ENCODE data around the gene CALML4.

DNA sequence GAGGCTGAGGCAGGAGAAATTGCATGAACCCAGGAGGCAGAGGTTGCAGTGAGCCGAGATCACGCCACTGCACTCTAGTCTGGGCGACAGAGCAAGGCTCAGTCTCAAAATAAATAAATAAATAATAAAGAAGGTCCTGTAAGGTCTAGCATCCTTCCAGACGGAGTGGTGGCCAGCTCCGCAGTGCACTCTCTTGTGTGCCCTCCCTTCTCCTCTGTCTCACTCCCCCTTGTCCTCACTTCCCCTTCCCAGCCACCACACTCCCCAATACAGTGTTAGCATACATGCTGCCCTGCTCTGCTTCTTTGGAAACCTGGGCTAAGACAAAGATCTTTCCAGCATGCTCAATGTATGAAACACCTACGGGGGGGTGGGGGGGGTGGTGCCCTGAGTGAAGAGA is 27.8 kb upstream of the CALML4 start:
- no peak for TF ChIP-seq POLR2A (IDR thresholded peaks at IDR 0.05)
- TF ChIP-seq, protein P1, sequence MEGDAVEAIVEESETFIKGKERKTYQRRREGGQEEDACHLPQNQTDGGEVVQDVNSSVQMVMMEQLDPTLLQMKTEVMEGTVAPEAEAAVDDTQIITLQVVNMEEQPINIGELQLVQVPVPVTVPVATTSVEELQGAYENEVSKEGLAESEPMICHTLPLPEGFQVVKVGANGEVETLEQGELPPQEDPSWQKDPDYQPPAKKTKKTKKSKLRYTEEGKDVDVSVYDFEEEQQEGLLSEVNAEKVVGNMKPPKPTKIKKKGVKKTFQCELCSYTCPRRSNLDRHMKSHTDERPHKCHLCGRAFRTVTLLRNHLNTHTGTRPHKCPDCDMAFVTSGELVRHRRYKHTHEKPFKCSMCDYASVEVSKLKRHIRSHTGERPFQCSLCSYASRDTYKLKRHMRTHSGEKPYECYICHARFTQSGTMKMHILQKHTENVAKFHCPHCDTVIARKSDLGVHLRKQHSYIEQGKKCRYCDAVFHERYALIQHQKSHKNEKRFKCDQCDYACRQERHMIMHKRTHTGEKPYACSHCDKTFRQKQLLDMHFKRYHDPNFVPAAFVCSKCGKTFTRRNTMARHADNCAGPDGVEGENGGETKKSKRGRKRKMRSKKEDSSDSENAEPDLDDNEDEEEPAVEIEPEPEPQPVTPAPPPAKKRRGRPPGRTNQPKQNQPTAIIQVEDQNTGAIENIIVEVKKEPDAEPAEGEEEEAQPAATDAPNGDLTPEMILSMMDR (IDR thresholded peaks at IDR 0.05) = no peak

All from body of pancreas (tissue), 4 donors.